A204.1 (cell line): ENCODE results near the gene TEAD4.

ENCODE experiments used
- FAIRE-seq: peaks from 2 replicates; lab custom pipeline; 2012; peaks lifted over from hg19 to GRCh38; lab: Jason Lieb, UNC

Gene TEAD4

GRCh38 chr12:3032770-3033538 is 73.8 kb downstream of the TEAD4 start:
- no peak for FAIRE-seq

GRCh38 chr12:3033539-3033867 is 74.3 kb downstream of the TEAD4 start:
- FAIRE-seq = no peak

GRCh38 chr12:3034067-3034750 is 75.0 kb downstream of the TEAD4 start:
- FAIRE-seq = no peak

- no peak for FAIRE-seq
These were observed 76.0 kb downstream of the TEAD4 start for GRCh38 chr12:3035171-3035570.

- no peak for FAIRE-seq
These were observed 76.9 kb downstream of the TEAD4 start for GRCh38 chr12:3035815-3036702.

- no peak for FAIRE-seq
These were observed 77.9 kb downstream of the TEAD4 start for GRCh38 chr12:3036901-3037600.

GRCh38 chr12:3038166-3038565 is 79.0 kb downstream of the TEAD4 start:
- no peak for FAIRE-seq

- FAIRE-seq = no peak
These were observed 79.8 kb downstream of the TEAD4 start for GRCh38 chr12:3038926-3039510.

GRCh38 chr12:3040026-3040656 is 80.9 kb downstream of the TEAD4 start:
- FAIRE-seq = no peak

GRCh38 chr12:3040663-3041544 is 81.7 kb downstream of the TEAD4 start:
- no peak for FAIRE-seq

GRCh38 chr12:3041558-3042164 is 82.5 kb downstream of the TEAD4 start:
- no peak for FAIRE-seq

GRCh38 chr12:3042394-3042793 is 83.2 kb downstream of the TEAD4 start:
- no peak for FAIRE-seq

GRCh38 chr12:3042826-3043225 is 83.6 kb downstream of the TEAD4 start:
- FAIRE-seq = no peak

- no peak for FAIRE-seq
These were observed 84.2 kb downstream of the TEAD4 start for GRCh38 chr12:3043406-3043805.

GRCh38 chr12:3044141-3044630 is 85.0 kb downstream of the TEAD4 start:
- no peak for FAIRE-seq

GRCh38 chr12:3045494-3045893 is 86.3 kb downstream of the TEAD4 start:
- FAIRE-seq = no peak

GRCh38 chr12:3045989-3046388 is 86.8 kb downstream of the TEAD4 start:
- no peak for FAIRE-seq

- FAIRE-seq = no peak
These were observed 87.4 kb downstream of the TEAD4 start for GRCh38 chr12:3046441-3047200.

- FAIRE-seq = no peak
These were observed 88.8 kb downstream of the TEAD4 start for GRCh38 chr12:3047961-3048360.
